HUES64 (cell line): Measurements from ENCODE around the gene RASEF.
"Not testable (repeated sequence)": the region's sequence is repeated elsewhere in the genome, so short reads cannot be mapped to it uniquely, and the experiment has no call there.

Experiments used
- H3K27ac ChIP-seq: 2 replicates; pipeline ENCODE4 v1.7.0; 2013; ENCODE audit warnings: low read depth, low read length, inconsistent platforms
- H3K27me3 ChIP-seq: 2 replicates; pipeline ENCODE4 v1.6.1; 2013; ENCODE audit warnings: mild to moderate bottlenecking, low read length; ENCODE audit not compliant: insufficient read depth
- H3K36me3 ChIP-seq: 2 replicates; pipeline ENCODE4 v1.6.1; 2013; ENCODE audit warnings: mild to moderate bottlenecking, low read length; ENCODE audit not compliant: insufficient read depth
- H3K4me1 ChIP-seq: 2 replicates; pipeline ENCODE4 v1.6.1; 2013; ENCODE audit warnings: mild to moderate bottlenecking, low read length, moderate library complexity; ENCODE audit not compliant: insufficient read depth
- H3K4me3 ChIP-seq: 2 replicates; pipeline ENCODE4 v1.5.1; 2013; ENCODE audit warnings: mild to moderate bottlenecking, low read length, moderate library complexity
- H3K9ac ChIP-seq: 2 replicates; pipeline ENCODE4 v1.6.1; 2013; ENCODE audit warnings: mild to moderate bottlenecking, low read depth, low read length
- H3K9me3 ChIP-seq: 2 replicates; pipeline ENCODE4 v1.6.1; 2013; ENCODE audit warnings: low read depth, low read length; ENCODE audit not compliant: insufficient read depth
- WGBS: fragments of 150-250, 120-280 bp; methylation state at CpG from one replicate; pipeline ENCODE4 v1.1.7; 2013; ENCODE audit warnings: missing lambda C conversion rate; 5-methylcytosine and 5-hydroxymethylcytosine counted together

The RASEF gene

GRCh38 chr9:83072498-83072897, 9.6 kb upstream of the RASEF start:
- H3K36me3 ChIP-seq, H3K4me1 ChIP-seq, H3K9ac ChIP-seq, H3K27me3 ChIP-seq, H3K27ac ChIP-seq, H3K4me3 ChIP-seq, H3K9me3 ChIP-seq: not testable (repeated sequence)

- no CpG with 5 or more reads among the region's 2 CpGs for WGBS
- Histone ChIP-seq H3K9me3 (no peaks in the 10 kb centered on the region), H3K9ac (no peak overlapping the region), H3K27me3 (no peaks in the 10 kb centered on the region), H3K4me3 (no peak overlapping the region), H3K36me3 (no peaks in the 10 kb centered on the region), H3K4me1 (no peaks in the 10 kb centered on the region), H3K27ac (no peak overlapping the region)
These were observed 8.7 kb upstream of the RASEF start for GRCh38 chr9:83071626-83072025.

GRCh38 chr9:83070261-83070660, 7.3 kb upstream of the RASEF start:
- no peaks in the 10 kb centered on the region for H3K9me3 ChIP-seq
- H3K27ac ChIP-seq = no peak overlapping the region
- no peak overlapping the region for H3K9ac ChIP-seq
- no peaks in the 10 kb centered on the region for H3K36me3 ChIP-seq
- no peak overlapping the region for H3K4me3 ChIP-seq
- no peaks in the 10 kb centered on the region for H3K4me1 ChIP-seq
- peaks cover 7% of the 10 kb centered on the region for H3K27me3 ChIP-seq

- WGBS = 90% methylated on average over 1 of the region's 1 CpG
- Histone ChIP-seq H3K27ac (no peak overlapping the region), H3K27me3 (peaks cover 11% of the 10 kb centered on the region), H3K9ac (no peak overlapping the region), H3K36me3 (no peaks in the 10 kb centered on the region), H3K4me3 (no peak overlapping the region), H3K4me1 (no peaks in the 10 kb centered on the region), H3K9me3 (no peaks in the 10 kb centered on the region)
These were observed 6.7 kb upstream of the RASEF start for GRCh38 chr9:83069651-83070050.

- Histone ChIP-seq H3K27ac (no peak overlapping the region), H3K27me3 (peaks cover 24% of the 10 kb centered on the region), H3K9ac (no peak overlapping the region), H3K36me3 (no peaks in the 10 kb centered on the region), H3K9me3 (no peaks in the 10 kb centered on the region), H3K4me3 (no peak overlapping the region), H3K4me1 (no peaks in the 10 kb centered on the region)
- WGBS = 100% methylated on average over 1 of the region's 1 CpG
These were observed 5.5 kb upstream of the RASEF start for GRCh38 chr9:83068414-83068813.

- H3K9ac ChIP-seq = no peak overlapping the region
- no peaks in the 10 kb centered on the region for H3K36me3 ChIP-seq
- no peaks in the 10 kb centered on the region for H3K9me3 ChIP-seq
- H3K27ac ChIP-seq = no peak overlapping the region
- no peak overlapping the region for H3K4me3 ChIP-seq
- no peaks in the 10 kb centered on the region for H3K4me1 ChIP-seq
- H3K27me3 ChIP-seq = peaks cover 32% of the 10 kb centered on the region
- WGBS = 97% methylated on average over 2 of the region's 2 CpGs
These were observed 4.6 kb upstream of the RASEF start for GRCh38 chr9:83067579-83067978.

- H3K27ac ChIP-seq = no peak overlapping the region
- H3K9me3 ChIP-seq = no peaks in the 10 kb centered on the region
- no peak overlapping the region for H3K9ac ChIP-seq
- H3K4me1 ChIP-seq = no peaks in the 10 kb centered on the region
- no peak overlapping the region for H3K4me3 ChIP-seq
- 84% methylated on average over 3 of the region's 5 CpGs for WGBS
- peaks cover 40% of the 10 kb centered on the region for H3K27me3 ChIP-seq
- H3K36me3 ChIP-seq = no peaks in the 10 kb centered on the region
These were observed 3.8 kb upstream of the RASEF start for GRCh38 chr9:83066771-83067170.

- H3K27ac ChIP-seq = no peak overlapping the region
- H3K4me3 ChIP-seq = no peak overlapping the region
- no peak overlapping the region for H3K9ac ChIP-seq
- H3K27me3 ChIP-seq = peaks cover 56% of the 10 kb centered on the region
- H3K36me3 ChIP-seq = no peaks in the 10 kb centered on the region
- WGBS = 86% methylated on average over 1 of the region's 1 CpG
- no peaks in the 10 kb centered on the region; the same call in 1 of the 2 replicates for H3K4me1 ChIP-seq
- H3K9me3 ChIP-seq = no peaks in the 10 kb centered on the region
These were observed 2.3 kb upstream of the RASEF start for GRCh38 chr9:83065233-83065632.

- Histone ChIP-seq H3K27ac (no peak overlapping the region), H3K4me1 (no peaks in the 10 kb centered on the region; the same call in 1 of the 2 replicates), H3K9me3 (no peaks in the 10 kb centered on the region), H3K36me3 (no peaks in the 10 kb centered on the region), H3K9ac (peak overlapping the region; percentile 58), H3K27me3 (peaks cover 63% of the 10 kb centered on the region), H3K4me3 (peak overlapping the region; percentile 61)
- 7% methylated on average over 53 of the region's 53 CpGs for WGBS
These were observed 822 bp downstream of the RASEF start for GRCh38 chr9:83061990-83062650.

GRCh38 chr9:83061036-83061435, 1.9 kb downstream of the RASEF start:
- Histone ChIP-seq H3K9me3 (no peaks in the 10 kb centered on the region), H3K27ac (no peak overlapping the region), H3K27me3 (peaks cover 61% of the 10 kb centered on the region), H3K36me3 (no peaks in the 10 kb centered on the region), H3K4me3 (no peak overlapping the region), H3K9ac (no peak overlapping the region), H3K4me1 (no peaks in the 10 kb centered on the region; the same call in 1 of the 2 replicates)
- WGBS = 96% methylated on average over 1 of the region's 2 CpGs

GRCh38 chr9:83060556-83060955, 2.4 kb downstream of the RASEF start:
- Histone ChIP-seq H3K27ac (no peak overlapping the region), H3K9ac (no peak overlapping the region), H3K9me3 (no peaks in the 10 kb centered on the region), H3K4me1 (no peaks in the 10 kb centered on the region; the same call in 1 of the 2 replicates), H3K4me3 (no peak overlapping the region), H3K36me3 (no peaks in the 10 kb centered on the region), H3K27me3 (peaks cover 59% of the 10 kb centered on the region)
- 83% methylated on average over 1 of the region's 3 CpGs for WGBS

- no peaks in the 10 kb centered on the region; the same call in 1 of the 2 replicates for H3K4me1 ChIP-seq
- 96% methylated on average over 1 of the region's 1 CpG for WGBS
These were observed 3.5 kb downstream of the RASEF start for GRCh38 chr9:83059417-83059816.

More at GRCh38 chr9:83059417-83059816, 3.5 kb downstream of the RASEF start:
- Histone ChIP-seq H3K4me3 (no peak overlapping the region), H3K27me3 (peaks cover 49% of the 10 kb centered on the region), H3K9me3 (no peaks in the 10 kb centered on the region), H3K9ac (no peak overlapping the region), H3K36me3 (no peaks in the 10 kb centered on the region), H3K27ac (no peak overlapping the region)
